Left hindlimb (tissue), 1 donor: ENCODE measurements around the gene KRTAP4-7.
"Not testable (repeated sequence)": the region's sequence is repeated elsewhere in the genome, so short reads cannot be mapped to it uniquely, and the experiment has no call there.

ENCODE experiments used
- DNase-seq: peaks from one replicate; pipeline ENCODE4 v3.0.0-alpha.2; 2018

The KRTAP4-7 gene

GRCh38 chr17:41065829-41066624, 17.9 kb upstream of the KRTAP4-7 start, which contains the start of gene KRTAP2-4:
Gene KRTAP2-4, minus strand, starts transcription at chr17:41065879. Its CDS starts 34 bp downstream, at chr17:41065845.
- DNase-seq, result no peak

DNA sequence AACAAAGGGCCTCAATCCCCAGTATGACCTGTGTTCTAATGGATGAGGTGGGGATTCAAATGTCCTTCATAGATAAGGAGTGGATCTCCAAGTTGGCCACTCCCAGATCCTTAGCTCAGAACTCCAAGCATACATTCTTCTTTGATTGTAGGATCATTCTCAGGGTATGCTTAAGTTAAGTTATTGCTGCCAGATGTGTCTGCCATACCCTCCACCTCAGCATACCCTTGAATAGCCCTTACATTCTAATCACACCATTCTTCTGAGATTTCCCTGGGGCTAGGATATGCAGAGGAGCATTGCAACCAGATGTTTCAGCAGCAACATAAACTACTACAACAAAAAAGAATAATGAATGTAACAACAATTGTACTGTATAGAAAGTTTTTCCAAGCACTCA, 16.7 kb upstream of the KRTAP4-7 start:
- no peak for DNase-seq

DNA sequence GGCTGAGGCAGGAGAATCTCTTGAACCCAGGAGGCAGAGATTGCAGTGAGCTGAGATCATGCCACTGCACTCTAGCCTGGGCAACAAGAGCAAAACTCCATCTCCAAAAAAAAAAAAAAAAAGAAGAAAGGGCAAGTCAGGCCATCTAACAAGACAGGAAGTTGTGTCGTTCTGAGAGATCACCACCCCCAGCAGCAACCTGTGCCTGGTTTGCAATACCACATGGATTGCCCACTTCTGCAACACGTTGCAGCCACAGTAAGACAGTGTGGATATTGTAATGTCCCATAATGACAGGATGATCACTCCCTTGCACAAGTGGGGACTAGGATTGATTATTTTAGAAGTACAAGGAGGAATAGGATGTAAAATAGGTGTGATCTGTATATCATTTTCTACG, 14.9 kb upstream of the KRTAP4-7 start:
- DNase-seq, result no peak

DNA sequence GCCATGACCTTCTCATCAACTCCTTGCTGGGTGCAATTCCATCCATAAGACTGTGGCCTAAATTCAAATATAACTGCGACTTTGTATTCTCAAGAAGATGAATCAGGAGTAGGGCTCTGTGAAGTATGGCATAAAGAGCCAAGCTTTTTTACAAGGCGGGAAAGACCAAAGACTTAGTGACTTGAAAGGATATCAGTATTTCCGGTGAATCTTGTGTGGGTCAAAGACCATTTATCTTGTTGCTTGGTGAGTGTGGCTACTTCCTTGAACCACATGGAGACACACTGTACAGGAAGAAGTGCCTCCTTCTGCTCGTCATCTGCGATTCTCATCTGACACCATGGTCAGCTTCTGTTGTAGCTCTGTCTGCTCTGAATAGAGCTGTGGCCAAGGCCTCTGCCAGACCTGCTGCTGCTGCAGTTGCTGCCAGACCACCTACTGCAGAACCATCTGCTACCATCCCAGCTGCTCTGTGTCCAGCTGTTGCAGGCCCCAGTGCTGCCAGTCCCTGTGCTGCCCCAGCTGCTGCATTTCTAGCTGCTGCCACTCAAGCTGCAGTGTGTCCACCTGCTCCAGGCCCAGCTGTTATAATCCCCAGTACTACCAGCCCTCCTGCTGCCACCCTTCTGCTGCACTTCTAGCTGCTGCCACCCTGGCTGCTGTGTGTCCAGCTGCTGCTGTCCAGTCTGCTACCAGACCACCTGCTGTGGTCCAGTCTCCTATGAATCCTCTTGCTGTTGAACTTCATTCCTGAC, 12.2 kb upstream of the KRTAP4-7 start:
- DNase-seq, result no peak

DNA sequence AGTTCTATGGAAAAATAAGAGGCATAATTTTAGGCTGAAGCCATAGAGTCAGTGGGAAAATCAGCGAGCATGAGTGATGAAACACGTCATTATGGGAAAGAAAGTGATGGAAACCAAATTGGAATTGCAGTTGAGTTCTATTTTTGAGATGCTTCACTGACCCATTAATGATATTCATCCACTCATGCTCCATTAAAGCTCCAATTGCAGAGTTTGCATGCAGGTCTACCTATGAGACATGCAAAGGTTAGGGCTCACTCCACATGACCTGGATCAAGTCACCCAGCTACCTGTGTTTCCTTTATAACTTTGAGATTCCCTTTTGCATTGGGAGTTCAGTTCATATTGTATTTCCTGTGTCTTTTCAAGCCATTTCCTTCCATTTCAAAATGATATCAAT, 10.3 kb upstream of the KRTAP4-7 start:
- DNase-seq, result no peak

DNA sequence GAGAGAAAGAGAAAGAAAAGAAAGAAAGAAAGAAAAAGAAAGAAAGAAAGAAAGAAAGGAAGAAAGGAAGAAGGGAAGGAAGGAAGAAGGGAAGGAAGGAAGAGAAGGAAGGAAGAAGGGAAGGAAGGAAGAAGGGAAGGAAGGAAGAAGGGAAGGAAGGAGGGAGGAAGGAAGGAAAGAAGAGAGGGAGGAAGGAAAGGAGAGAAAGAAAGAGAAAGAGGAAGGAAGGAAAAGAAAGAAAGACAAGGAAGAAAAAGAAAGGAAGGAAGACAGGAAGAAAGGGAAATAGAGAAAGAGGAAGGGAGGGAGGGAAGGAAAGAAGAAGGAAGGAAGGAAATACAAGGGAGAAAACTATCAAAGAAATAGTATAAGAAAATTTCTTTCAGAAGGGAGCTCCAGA, 7.2 kb upstream of the KRTAP4-7 start:
- no peak for DNase-seq

DNA sequence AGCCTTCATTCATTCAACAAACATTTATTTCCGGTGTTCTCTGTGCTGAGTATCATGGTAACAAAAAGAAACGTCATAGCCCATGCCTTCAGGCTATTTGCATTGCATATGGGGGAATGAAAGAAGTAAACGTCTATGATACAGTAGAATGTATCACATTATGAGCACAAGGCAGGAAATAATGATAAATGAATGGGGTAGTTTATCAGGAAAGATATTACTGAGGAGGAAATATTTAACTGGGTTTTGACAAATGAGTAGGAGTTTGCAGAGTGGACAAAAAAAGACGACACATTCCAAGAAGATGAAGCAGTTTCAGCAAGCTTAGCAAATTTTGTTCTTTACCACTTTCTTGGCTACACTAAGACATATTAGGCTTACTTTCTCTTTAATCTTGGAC, 1.3 kb upstream of the KRTAP4-7 start:
- DNase-seq, result no peak

- not testable (repeated sequence) for DNase-seq
Measured at GRCh38 chr17:41083427-41083826, 523 bp upstream of the KRTAP4-7 start.

DNA sequence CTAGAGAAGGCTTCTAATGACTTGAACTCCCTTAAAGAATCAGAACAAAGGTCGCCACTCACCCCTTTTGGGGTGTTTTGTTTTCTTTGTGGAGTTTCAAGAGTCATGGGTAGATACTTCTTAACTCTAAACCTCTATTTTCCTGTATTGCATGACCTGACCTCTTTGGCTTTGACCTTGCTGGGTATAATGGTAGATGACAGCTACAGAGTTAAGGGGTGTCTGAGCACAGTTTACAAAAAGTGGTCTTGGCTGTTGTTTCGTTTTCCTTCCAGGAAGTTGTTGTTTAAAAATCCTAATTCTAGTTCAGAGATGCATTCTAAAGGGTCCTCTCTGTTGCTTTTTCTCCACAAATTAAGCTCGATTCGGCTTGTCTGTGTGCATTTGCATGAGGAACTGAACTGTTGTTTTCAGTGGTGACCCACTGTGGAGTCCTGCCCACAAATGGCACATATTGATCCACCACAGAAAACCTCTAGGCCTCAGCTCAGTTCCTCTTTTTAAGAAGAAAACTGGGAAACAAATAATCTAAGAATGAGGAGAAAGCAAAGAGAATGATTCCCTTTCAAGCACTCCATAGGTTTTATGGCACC, 4.9 kb downstream of the KRTAP4-7 start:
- not testable (repeated sequence) for DNase-seq

DNA sequence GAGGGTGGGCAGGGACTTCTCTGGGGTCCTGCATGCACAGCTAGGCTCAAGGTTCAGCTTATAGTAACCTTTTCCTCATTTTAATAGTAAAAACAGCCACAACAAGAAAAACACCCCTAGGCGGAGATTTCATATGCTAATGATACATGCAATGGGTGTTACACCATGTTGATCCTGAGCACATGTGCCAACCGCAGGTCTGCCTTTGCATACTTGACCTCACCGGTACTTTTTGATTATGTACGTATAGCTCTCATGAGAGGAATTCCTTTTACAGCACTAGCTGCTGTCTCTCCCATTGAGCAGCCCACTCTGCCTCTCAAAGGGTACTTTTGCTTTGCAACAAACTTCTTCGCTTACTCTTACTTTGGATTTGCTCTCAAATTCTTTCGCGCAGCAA, 12.1 kb downstream of the KRTAP4-7 start:
- DNase-seq, result no peak

GRCh38 chr17:41098042-41098441, 14.1 kb downstream of the KRTAP4-7 start, which contains the start of gene KRTAP4-8:
Gene KRTAP4-8, minus strand, starts transcription at chr17:41098142. Its CDS starts 58 bp downstream, at chr17:41098084.
- no peak for DNase-seq

GRCh38 chr17:41098481-41098880, 14.5 kb downstream of the KRTAP4-7 start:
- no peak for DNase-seq

- not testable (repeated sequence) for DNase-seq
Measured at GRCh38 chr17:41099682-41100480, 15.9 kb downstream of the KRTAP4-7 start.

GRCh38 chr17:41101586-41102259, 17.8 kb downstream of the KRTAP4-7 start, which contains the start of gene KRTAP4-16:
Gene KRTAP4-16, minus strand, starts transcription at chr17:41102209. Its CDS starts 0 bp downstream, at chr17:41102209.
- no peak for DNase-seq

GRCh38 chr17:41103896-41104295, 19.9 kb downstream of the KRTAP4-7 start:
- no peak for DNase-seq

GRCh38 chr17:41104386-41105038, 20.6 kb downstream of the KRTAP4-7 start:
- not testable (repeated sequence) for DNase-seq

- DNase-seq, result not testable (repeated sequence)
Measured at GRCh38 chr17:41105347-41105746, 21.4 kb downstream of the KRTAP4-7 start, which contains the start of gene KRTAP4-9. Gene KRTAP4-9, plus strand, starts transcription at chr17:41105389. Its CDS starts 0 bp downstream, at chr17:41105389.

GRCh38 chr17:41107941-41108450, 24.0 kb downstream of the KRTAP4-7 start:
- DNase-seq, result no peak

GRCh38 chr17:41108728-41109386, 24.9 kb downstream of the KRTAP4-7 start:
- DNase-seq, result not testable (repeated sequence)

DNA sequence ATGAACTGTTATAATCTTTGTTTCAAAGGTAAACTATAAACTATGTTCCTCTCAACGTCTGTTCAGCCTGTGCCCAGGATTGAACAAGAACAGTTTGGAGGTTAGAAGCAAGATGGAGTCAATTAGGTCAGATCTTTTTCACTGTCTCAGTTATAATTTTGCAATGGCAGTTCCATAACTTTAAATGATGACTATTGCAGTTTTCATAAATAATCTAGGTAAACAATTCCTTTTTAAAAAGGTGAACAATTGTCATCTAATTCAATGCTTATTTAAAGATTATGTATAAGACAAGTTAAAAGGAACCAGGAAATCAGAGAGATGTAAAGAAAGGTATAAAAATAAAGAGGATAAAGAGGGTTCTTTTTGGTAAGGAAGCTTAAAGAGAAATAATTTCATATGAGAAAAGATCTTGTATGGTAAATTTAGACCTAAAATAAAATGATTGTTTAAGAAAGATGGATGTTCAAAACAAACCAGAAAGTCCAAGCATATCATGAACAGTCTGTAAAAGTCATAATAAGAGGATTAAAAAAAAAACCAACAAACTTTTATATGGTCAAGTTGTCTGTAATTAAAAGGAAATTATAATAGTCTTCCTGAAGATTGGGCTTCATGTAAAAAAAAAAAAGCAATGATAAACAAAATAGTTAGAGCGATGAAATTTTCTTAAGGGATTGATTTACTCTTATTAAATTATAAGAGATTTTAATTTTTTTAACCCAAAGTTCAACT, 27.4 kb downstream of the KRTAP4-7 start:
- no peak for DNase-seq
